Stimulated activated CD4-positive, alpha-beta T cell treated with anti-CD3 and anti-CD28 coated beads, TNF-alpha, amount 100 ng/mL, for 1 hour (primary cell): ENCODE results near the gene SOS1.
"Not testable (repeated sequence)": the region's sequence is repeated elsewhere in the genome, so short reads cannot be mapped to it uniquely, and the experiment has no call there.

ENCODE experiments used
- DNase-seq, 3 donors: peaks; one replicate each; pipeline ENCODE4 v3.0.0-alpha.2; 2020; ENCODE audit warnings: low read depth in 3 of 3, low spot score in 1 of 3

Gene SOS1

DNA sequence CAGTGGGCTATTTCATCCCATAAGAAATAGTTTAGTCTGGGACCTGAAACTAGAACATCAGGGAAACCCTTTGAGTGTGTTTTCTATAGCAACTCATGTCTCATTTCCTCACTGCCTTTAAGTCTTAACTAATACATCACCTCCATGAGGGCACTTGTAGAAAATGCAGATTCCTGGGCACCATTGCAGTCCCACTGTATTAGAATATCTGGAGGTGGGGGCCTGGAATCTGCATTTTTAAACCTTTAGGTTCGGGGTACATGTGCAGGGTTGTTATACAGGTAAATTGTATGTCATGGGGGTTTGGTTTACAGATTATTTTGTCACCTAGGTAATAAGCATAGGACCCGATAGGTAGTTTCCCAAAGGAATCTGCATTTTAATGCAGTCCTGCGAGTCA lies 143.8 kb downstream of the SOS1 start:
- no peak for DNase-seq

GRCh38 chr2:38975042-38975441 lies 145.8 kb downstream of the SOS1 start:
- DNase-seq = no peak

DNA sequence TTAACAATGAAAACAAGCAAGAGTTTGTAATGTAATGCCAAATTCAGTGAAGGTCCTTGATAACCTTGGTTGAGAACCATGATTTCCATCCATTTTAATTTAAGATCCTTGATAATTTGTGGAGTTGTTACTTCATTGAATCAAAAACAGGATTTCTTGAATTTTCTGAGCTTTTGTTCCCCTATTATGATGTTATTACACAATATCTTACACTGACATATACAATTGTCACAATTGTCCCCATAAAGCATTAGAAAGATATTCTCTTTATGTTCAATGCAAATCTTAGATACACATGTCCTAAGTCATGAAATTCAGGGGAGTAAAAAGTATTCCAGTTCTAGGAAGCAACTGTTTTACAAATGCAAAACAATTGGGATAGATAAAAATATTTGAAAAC lies 147.6 kb downstream of the SOS1 start:
- DNase-seq = no peak

DNA sequence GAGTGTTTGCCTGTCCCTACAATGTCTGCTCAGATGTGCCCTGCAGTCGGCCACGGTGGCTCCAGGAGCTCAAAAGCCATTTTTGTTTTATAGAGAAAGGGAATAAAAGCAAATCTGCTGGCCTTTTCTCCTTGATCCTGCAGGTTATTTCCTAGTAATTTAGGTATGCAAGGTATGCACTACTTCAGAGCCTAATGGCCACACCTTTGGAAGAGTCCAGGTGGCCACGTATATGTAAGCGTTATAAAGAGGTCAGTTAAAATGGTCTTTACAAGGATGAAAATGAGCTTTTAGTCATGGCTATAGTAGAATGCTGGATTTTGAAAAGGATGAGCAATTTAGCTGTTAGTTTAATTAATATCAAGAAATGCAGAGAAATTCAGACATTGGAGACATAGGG lies 149.5 kb downstream of the SOS1 start:
- no peak for DNase-seq

DNA sequence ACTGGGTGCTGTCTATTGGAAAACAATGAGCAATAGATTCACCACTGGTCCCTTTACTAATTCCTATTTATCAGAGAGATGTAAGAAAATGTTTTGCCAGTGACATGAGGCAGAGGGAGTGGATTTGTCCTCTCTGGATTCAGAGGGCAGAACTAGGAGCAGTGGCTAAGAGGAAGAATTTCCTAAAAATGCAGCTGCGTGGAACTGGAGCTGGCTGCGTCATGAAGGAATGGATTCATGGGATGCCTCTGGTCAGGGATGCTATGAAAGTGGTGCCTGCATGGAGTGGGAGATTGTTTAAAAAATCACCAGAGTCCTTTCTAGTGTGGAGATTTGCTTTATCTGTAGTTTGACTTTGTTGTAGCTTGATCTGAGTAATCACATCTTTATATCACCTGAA lies 152.8 kb downstream of the SOS1 start:
- no peak for DNase-seq

DNA sequence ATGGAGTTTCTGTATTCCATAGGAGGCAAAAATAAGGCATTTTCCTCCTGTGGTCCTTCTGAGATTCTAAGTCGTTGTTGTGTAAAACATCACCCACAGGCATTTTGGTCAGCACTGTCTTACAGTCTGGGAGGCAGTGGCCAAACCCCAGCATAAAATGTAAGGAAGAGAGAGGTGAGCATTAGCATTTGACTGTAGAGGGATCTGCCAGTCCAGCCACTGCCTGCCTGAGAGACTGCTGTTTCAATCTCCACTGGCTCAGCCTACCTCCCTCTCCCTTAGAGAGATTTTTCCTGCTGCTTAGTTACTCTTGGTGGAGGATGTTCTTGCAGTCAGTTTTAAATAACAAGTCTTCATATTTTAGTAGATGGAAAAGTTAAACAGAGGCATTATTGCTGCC lies 154.2 kb downstream of the SOS1 start:
- DNase-seq = no peak

DNA sequence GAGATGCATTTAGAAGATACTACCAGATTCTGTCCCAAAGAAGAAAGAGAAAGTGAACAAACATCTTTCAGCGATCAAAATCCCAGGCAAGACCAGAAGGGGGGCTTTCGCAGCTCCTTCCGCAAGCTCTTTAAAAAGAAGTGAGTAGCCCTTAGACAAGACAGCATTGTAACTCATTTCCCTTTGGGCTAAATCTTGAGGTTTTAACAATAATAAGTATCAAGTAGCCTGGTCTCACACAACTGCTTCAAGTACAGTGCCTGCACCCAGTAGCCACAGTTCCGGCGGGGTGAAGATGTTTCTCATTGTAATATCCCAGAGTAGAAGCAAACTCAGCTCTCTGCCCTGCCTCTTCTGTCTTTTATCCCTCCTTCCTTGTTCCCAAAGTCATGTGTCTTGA lies 154.8 kb downstream of the SOS1 start:
- DNase-seq = no peak

DNA sequence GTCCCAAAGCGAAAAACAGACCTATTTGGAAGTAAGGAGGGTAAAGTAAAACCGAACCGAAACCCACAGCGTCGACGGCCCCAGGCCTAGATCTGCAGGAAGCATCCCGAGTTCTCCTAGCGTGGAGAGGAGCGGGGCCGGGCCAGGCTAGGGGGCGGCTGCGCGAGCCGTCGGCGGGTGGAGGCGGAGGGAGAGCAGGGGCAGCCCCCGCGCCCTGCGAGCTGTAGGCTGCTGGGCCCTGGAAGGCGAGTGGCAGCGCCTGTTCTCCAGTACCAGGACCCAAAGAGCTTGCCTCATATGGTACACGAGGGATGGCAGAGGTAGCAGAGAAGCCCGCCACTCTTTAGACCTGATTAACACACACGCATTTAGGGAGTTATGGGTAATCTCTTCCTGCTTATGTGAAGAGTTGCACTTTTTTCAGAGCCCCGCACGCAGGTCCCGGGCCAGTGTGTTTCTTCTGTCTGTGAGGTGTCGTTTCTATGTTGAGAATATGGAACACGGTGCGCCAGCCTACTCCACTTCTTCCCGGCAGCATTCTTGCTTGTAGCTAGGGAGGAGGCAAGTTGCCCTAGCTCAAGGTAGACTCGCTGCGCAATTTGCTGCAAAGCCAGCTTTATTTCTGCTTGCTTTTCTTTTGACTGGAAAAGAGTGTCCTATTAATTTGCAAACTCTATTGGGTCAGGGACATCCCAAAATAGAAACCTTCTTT lies 160.1 kb downstream of the SOS1 start:
- DNase-seq = no peak

DNA sequence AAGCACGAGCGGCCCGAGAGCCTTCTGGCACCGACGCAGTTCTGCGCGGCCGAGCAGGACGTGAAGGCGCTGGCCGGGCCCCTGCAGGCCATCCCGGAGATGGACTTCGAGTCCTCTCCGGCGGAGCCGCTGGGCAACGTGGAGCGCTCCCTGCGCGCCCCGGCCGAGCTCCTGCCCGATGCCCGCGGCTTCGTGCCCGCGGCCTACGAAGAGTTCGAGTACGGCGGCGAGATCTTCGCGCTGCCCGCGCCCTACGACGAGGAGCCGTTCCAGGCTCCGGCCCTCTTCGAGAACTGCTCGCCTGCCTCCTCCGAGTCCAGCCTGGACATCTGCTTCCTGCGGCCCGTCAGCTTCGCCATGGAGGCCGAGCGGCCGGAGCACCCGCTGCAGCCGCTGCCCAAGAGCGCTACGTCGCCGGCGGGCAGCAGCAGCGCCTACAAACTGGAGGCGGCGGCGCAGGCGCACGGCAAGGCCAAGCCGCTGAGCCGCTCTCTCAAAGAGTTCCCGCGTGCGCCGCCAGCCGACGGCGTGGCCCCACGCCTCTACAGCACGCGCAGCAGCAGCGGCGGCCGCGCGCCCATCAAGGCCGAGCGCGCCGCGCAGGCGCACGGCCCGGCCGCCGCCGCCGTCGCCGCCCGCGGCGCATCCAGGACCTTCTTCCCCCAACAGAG lies 160.8 kb downstream of the SOS1 start:
- peak; percentile 4 to 43 (median 27) for DNase-seq

GRCh38 chr2:38959466-38959865 lies 161.4 kb downstream of the SOS1 start:
- DNase-seq = no peak

DNA sequence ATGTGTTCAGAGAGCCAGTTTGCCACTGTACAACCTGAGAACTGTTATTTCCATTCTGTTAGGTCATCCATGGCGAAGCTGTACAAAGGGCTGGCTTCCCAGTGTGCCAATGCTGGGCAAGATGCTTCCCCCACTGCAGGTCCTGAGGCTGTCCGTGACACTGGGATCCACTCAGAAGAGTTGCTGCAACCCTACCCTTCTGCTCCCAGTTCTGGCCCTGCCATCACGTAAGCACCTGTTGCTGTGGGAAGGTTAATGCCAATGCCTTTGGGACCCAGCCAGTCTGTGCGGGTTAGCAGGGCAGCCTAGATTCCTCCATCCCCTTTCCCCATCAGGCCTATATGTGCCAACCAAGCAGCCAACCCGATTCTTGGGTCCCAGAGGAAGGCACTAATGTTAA lies 162.9 kb downstream of the SOS1 start:
- DNase-seq = no peak

DNA sequence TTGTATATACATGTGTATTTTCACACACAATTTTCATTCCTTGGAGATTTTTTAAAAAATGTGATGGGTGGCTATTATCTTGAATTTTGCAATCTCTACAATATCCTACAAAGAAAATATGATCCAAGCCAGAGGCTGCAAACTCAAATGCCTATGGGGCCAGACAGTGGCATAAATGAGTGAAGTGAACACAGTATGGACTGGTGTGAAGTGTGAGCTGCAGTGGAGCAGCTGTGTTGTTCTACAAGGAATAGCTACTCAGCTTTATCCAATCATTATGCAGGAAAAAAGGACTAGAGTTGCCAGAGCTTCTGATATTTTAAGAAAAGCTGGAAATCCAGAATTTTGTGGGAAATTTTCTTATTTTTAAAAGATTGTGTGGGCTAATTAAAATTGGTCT lies 169.1 kb downstream of the SOS1 start:
- DNase-seq = no peak

- DNase-seq = no peak
These were observed 171.9 kb downstream of the SOS1 start for GRCh38 chr2:38948995-38949394.

- no peak for DNase-seq
These were observed 172.4 kb downstream of the SOS1 start for GRCh38 chr2:38948387-38948882.

DNA sequence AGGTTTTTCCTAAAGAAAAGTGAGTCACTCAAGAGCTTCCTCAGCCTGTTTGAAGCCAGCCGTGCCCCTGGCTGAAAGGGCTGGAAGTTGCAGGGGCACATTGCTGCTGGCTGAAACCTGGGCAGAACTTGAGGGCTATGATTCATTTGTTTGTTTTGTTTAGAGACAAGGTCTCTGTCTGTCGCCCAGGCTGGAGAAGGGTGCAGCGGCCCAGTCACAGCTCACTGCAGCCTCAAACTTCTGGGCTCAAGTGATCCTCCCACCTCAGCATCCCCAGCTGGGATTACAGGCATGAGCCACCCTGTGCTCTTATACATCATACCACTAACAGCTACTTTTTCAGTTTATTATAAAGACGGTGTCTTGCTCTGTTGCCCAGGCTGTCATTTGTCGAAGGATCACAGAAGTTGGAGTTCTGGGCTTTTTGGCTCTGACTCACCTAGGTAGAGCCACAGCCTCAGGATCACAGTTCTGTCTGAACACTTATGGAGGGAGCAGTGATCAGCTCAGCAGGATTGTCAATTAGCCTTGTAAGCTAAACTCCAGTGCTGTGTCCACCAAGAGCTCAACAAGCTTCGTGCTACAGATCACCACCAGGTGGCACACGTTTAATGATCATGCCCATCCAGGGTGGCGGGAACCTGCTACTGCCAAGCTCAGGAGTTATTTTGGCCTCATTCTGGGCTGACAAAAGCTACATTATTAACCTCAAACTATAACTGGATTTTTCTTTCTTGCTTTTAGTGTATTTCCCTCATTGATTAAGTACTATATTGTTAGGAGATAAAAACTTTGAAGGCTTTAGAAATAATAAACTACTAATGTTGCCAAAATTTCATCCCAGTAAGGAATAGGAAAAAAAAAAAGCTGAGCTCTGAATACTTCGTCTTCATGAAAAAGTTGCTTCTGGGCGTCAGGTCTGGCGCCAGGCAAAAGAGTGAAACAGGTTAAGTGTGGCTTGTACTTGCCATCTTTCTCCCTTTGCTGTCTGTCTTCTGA lies 173.3 kb downstream of the SOS1 start:
- peak in 2 of 3 donors; percentile 29 to 35 for DNase-seq

DNA sequence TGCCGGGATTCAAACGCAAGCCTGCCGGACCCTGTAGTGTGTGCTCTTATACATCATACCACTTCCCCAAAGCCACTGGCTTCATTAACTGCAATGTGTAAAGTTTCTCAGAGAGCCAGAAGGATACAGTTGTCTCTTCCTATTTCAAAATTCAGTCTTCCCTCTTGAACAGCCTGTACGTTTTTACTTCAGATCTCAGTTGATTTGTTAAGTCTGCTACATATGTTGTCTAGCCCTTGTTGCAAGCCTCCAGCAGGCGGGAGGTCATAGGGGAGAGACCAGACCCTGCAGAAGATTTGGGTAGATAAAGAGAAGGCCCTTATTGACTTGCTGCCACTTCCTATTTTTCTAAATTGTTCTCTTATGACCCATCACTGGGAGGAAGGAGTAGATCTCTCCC lies 174.9 kb downstream of the SOS1 start:
- no peak for DNase-seq

- DNase-seq = no peak
These were observed 175.5 kb downstream of the SOS1 start for GRCh38 chr2:38945372-38945771.

- DNase-seq = no peak
These were observed 177.1 kb downstream of the SOS1 start for GRCh38 chr2:38943784-38944183.

GRCh38 chr2:38940746-38941145 lies 180.1 kb downstream of the SOS1 start:
- DNase-seq = no peak

DNA sequence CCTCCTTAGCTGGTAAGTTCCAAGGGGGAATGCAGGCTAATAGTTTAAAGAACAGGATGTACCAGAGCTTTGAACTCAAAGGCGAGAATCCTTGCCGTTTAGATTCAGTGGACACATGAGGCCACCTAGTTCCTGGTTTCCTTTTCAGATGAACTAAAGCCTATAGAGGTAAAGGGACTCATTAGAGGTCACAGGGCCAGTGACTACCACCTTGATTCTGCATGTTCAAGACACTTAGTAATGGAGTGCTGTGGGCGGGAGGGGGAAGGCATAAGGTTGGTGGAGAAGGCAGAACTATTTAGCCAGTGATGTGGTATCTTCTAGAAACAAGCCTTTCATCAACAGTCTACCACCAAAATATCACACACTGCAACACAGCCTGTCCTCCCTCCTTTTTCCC lies 183.3 kb downstream of the SOS1 start:
- DNase-seq = no peak

DNA sequence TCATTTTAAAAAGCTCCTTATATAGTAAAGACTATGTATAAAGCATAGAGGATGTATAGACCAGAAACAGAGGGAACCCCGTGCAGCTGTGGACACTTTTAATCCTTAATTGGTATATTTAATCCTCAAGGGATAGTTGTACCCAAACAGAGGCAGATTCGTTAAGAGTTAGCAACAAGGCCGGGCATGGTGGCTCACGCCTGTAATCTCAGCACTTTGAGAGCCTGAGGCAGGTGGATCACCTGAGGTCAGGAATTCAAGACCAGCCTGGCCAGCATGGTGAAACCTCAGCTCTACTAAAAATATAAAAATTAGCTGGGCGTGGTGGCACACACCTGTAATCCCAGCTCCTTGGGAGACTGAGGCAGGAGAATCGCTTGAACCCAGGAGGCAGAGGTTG lies 184.3 kb downstream of the SOS1 start:
- not testable (repeated sequence) for DNase-seq
